NCI-H2107 treated with DMSO at 0.1 percent for 48 hours (cell line): Measurements from ENCODE around the gene WNT6.

Experiments used
- DNase-seq: peaks from one replicate; lab custom pipeline; 2025; ENCODE audit not compliant: unreplicated experiment; lab: John Stamatoyannopoulos, UW

WNT6 gene

GRCh38 chr2:218859556-218859987 is at the start of gene WNT6:
TSS of gene WNT6 (plus strand) at chr2:218859805. CDS start at chr2:218860038, 233 bp downstream.
- no peak for DNase-seq

GRCh38 chr2:218810256-218810655 is 49.3 kb upstream of the WNT6 start:
- DNase-seq, result no peak

GRCh38 chr2:218811382-218811781 is 48.2 kb upstream of the WNT6 start:
- no peak for DNase-seq

- DNase-seq, result no peak
Measured at GRCh38 chr2:218812096-218812815, 47.3 kb upstream of the WNT6 start.

- no peak for DNase-seq
Measured at GRCh38 chr2:218812861-218813260, 46.7 kb upstream of the WNT6 start.

GRCh38 chr2:218813771-218814460 is 45.7 kb upstream of the WNT6 start:
- no peak for DNase-seq

GRCh38 chr2:218814540-218815243 is 44.9 kb upstream of the WNT6 start:
- no peak for DNase-seq

- DNase-seq, result no peak
Measured at GRCh38 chr2:218815244-218815637, 44.4 kb upstream of the WNT6 start.

- DNase-seq, result no peak
Measured at GRCh38 chr2:218815649-218816048, 44.0 kb upstream of the WNT6 start.

GRCh38 chr2:218816561-218817011 is 43.0 kb upstream of the WNT6 start:
- no peak for DNase-seq

GRCh38 chr2:218819093-218819492 is 40.5 kb upstream of the WNT6 start:
- no peak for DNase-seq

GRCh38 chr2:218820746-218821369 is 38.7 kb upstream of the WNT6 start:
- no peak for DNase-seq

GRCh38 chr2:218821605-218822211 is 37.9 kb upstream of the WNT6 start:
- no peak for DNase-seq

GRCh38 chr2:218822622-218823021 is 37.0 kb upstream of the WNT6 start:
- no peak for DNase-seq

GRCh38 chr2:218823196-218823855 is 36.3 kb upstream of the WNT6 start:
- DNase-seq, result no peak

- DNase-seq, result no peak
Measured at GRCh38 chr2:218824004-218824403, 35.6 kb upstream of the WNT6 start.

GRCh38 chr2:218826791-218827190 is 32.8 kb upstream of the WNT6 start:
- no peak for DNase-seq

GRCh38 chr2:218827701-218828476 is 31.7 kb upstream of the WNT6 start:
- DNase-seq, result no peak

- no peak for DNase-seq
Measured at GRCh38 chr2:218828477-218828778, 31.2 kb upstream of the WNT6 start.
